Middle frontal gyrus (tissue), 1 donor: ENCODE data around the gene FGFRL1.
A peak's percentile ranks its signal among the peaks of the same experiment; 100 is the strongest.

Experiments used
- DNase-seq: peaks from one replicate; pipeline ENCODE4 v3.0.0-alpha.2; 2015; ENCODE audit warnings: low spot score; ENCODE audit errors: extremely low spot score

FGFRL1 gene

DNA sequence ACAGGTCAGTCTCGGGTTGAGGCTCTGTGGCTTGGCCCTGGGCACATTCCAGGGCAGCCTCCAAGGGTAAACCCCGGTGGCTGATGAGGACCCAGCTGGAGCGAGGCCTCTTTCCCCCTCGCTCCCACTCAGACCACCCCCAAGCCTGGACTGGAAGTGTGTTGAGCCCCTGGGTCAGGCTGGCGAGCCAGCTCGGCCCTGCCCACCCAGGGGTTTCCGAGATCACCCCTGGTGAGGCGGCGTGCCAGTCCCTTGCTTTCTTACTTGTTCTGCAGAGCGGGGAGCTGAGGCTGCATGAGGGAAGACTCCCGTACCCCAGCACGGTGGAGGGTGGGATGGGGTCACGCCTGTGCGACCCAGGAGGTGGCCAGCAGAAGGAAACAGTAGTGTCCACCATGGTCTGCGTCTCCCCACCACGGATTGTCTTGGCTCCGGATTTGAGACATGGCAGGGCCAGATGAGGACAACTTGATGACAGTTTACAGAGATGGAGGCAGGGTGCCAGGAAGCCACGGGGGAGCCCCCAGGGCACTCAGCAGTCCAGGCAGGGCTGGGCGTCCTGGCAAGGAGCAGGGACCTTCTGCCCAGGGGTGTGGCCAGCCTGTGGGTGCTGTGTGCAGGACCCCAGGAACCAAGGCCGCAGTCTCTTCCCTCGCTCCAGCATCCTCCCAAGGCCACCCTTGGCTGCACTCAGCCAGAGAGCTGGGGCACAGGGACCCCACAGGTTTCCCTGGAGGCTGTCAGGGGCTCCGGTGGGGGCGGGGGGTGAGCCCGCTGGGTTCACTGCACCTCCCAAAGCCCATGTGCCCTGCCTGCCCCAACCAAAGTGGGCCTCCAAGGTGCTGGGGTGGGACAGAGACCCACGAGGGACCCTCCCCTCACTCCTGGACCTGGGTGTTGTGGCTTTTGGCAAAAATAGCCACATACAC is 6.6 kb upstream of the FGFRL1 start:
- no peak for DNase-seq

DNA sequence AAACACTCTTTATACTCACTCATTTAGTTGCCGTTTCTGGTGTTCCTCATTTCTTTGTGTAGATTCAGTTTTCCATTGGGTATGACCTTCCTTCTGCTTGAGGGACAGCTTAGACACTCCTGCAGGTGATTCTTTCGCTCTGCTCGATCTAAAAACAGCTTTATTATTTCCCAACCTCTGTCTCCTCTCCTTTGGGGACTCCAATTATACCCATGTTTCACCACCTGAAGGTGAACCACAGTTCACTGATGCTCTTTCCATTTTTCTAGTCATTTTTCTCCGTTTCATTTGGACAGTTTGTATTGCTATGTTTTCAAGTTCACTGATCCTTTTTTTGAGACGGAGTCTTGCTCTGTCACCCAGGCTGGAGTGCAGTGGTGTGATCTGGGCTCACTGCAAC is 4.6 kb upstream of the FGFRL1 start:
- no peak for DNase-seq

GRCh38 chr4:1008840-1009541 is 2.4 kb upstream of the FGFRL1 start:
- DNase-seq: no peak

GRCh38 chr4:1009542-1010394 is 1.7 kb upstream of the FGFRL1 start:
- DNase-seq: no peak

DNA sequence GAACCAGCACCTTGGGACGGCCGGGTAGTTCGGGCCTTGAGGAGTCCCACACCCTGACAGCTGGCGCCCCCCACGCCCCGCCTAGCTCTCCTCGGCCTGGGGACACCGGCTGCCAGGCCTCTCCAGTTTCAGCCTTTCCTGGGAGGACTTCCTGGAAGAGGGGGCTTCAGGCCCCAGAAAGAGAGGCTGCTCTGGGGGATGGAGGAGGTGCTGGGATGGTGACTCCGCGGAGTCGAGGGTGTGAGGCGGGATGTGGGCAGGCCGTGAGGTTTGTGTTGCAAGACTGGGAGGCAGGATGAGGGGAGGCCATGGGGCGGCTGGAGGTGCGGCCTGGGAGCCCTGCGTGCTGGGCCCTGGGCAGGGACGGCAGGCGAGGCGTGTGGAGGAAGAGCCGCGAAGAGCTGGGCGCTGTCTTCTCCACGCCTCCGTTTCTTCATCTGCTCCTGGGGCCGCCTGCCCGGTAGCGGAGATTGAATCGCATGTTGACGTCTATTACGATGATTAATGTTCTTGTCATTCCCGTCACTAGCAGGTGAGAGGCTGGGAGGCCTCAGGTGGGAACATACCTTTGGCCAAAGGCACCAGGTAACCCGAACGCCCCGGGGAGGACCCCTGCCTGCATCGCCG is 918 bp upstream of the FGFRL1 start:
- DNase-seq: no peak

DNA sequence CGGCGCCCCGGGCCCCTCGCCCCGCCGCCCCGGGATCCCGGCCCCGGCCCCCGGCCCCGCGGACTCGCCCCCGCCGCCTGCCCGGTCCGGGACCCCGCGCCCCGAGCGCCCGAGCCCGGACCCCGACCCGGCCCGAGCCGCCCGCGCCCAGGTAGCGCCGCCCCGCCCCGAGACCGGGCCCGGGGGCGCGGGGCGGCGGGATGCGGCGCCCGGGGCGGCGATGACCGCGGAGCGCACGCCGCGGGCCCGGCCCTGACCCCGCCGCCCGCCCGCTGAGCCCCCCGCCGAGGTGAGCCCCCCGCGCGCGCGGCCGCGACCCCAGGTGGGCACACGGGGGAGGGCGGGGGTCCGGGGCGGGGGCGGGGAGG is 224 bp downstream of the FGFRL1 start:
- DNase-seq: no peak

DNA sequence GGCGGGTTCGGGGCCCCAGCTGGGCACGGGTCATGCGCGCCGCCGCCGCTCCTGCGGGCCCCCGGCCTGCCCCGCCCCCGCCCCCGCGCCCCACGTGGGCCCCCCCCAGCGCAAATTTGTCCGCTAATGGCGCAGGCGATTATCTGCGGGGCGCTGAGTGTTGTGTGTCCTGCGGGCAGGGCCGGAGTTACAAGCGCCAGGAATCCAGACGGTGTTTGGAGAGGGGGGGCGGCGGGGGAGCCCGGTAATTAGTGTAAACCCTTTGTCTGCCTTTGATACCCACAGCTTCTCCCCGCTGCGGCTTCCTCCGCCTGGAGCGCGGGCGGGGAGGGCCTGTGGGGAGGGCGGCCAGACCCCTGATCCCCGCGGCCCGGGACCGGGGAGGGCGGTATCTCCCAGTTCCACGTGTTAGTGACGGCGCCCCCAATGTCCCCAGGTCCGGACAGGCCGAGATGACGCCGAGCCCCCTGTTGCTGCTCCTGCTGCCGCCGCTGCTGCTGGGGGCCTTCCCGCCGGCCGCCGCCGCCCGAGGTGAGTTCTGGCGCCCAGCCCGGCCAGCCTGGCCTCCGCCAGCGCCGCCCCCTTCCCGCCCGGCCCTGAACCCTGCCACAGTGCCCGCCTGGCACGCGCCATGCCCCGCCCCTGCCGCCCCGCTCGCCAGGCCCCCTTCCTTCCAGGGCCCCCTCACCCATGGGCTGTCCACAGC is 761 bp downstream of the FGFRL1 start:
- DNase-seq: no peak

DNA sequence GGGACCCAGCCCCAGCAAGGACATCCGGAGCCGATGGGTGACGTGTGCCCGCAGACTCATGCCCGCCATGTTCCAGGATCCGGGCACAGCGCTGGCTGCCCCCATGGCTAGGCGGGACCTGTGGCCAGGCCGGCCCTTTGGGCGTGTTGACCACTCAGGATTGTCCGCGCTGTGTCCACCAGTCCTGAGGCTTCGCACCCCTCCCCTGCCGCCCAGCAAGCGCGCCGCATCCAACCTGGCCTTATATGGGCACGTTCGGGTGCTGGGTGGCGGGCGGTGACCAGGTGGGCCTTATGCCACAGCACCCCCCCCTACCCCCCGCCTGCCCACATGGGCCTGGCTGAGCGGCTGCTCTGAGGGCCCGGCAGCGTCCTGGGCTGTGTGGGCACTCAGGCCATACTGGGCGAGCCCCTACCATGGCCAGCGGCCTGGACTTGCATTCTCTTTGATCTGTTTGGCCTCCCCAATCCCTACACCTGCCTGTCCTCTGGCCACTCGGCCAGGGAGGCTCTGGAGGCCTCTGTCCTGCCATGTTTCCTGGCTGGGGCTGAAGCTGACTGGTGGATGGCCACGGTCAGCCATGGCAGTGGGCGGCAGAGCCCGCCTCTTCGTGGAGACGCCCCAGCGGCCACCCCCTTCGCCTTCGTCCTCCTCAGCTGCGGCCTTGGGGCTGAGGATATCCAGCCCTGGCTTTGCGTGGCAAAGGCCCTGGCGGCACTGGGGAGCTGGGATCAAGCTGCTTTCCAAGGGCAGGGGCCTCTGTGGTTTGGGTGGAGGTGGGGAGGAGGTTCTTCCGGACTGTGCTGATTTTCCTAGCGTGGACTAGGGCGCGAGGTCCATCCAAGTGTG is 2.0 kb downstream of the FGFRL1 start:
- DNase-seq: no peak

DNA sequence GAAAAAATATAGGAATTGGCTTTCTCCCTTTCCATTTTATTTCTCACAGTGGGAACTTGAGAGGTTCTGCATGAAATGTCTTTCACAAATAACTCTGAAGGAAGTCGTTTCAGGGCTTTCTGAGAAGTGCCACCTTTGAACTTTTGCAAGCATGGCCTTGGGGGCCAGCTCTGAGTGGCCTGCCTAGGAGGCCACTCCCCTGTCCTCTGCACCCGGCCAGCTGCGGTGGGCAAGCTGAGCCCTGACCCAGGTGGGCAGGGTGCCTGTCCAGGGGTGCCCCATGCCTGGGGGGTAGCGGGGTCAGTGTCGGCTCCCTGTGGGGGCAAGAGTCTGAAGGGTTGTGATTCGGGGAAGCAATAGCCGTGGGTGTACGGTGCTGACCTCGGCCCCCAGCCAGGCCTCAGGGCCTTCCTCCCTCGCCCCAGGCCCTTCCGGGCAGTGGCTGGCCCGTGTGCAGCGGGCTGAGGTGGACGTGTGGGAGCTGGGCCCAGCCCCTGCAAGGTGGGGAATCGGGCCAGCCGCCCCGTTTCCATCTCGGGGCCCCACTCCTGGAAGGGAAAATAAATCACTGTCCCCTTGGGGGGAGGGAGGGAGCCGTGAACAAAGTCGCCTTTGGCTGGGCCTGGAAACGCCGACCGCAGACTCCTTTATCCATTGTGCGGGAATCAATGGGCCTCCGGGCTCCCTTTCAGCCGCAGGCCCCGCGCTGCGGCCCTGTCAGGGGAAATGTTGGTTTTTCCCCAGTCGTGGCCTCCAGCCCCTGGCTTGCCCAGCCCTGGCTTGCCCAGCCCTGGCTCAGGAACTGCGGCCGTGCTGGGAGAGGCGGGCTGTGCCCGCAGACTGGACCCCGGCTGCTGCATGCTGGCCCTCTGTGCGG is 3.1 kb downstream of the FGFRL1 start:
- peak; percentile 77 for DNase-seq

DNA sequence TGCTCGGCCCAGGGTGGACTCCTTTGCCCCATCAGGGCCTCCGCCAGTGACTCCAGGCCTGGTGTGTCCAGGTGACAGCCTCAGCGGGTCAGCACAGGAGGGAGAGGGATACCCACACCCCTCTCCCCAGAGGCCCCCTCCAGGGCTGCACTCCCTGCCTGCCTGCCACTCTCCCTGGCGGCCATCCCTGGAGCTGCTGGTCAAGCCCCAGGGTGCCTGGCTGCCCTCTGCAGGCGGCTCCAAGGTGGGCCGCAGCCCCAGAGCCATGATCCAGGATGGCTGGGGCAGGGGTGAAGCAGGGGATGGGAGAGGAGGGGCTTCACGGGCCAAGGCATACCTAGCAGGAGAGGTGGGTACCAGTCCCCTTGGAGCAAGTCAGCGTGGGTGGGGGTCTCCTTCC is 3.8 kb downstream of the FGFRL1 start:
- DNase-seq: no peak

DNA sequence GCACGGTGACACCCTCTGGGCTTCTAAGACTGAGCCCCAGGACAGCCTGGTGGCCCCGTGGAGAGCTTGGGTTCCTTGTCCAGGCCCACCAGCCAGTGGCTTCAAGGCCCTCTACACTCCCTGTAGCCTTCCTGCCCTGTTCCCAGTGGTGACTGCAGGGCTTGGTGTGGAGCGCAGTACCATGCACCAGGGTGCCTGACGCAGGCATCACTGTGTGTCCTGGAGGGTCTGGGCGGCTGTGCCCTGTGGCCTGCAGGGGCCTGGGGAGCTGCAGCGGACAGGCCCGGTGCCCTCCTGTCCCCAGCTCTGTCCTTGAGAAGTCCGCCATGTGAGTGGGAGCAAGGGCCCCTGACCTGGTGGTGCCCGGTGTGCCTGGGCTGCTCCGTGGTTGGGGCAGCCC is 4.3 kb downstream of the FGFRL1 start:
- no peak for DNase-seq

- no peak for DNase-seq
Measured at GRCh38 chr4:1017211-1017610, 5.8 kb downstream of the FGFRL1 start.

- DNase-seq: no peak
Measured at GRCh38 chr4:1017706-1018105, 6.3 kb downstream of the FGFRL1 start.

DNA sequence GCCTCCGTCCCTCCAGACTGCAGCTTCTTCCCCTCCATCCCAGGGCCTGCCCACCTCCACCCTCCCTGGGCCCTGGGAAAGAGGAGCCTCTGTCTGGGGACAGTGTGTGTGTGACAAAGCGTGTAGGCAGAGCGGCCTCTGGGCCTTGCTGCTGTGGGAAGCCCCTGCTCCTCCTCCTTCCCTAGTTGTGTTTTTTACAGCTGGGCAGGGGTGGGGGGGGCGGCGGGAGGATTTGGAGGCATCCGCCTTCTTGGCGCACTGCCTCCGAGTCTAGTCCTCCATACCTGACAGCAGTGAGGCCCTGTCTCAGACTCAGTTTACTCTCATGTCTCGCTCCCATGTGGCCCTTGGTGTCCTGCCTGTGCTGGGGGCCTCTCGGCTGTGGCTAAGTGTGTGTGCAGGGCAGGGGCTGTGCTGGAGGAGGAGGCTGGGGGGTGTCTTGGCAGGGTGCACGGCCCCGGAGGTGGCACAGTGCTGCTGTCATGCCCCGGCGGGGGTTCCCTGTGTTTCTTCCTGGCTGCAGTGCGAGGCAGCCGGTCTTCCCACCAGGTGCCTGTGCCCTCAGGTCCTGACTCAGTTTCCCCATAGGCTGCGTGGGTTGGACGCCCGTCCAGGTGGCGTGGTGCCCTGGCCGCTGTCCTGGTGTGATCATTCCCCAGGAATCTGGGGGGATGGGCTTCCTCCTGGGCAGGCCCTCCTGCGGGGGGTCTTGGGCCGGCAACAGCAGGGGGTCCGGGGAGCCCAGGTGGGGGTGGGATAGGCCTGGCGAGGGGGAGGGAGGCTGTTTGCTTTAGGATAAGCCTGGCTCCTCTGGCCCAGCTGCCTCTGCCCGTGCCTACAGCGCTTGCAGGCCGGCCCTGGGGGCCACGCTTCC is 7.0 kb downstream of the FGFRL1 start:
- no peak for DNase-seq

DNA sequence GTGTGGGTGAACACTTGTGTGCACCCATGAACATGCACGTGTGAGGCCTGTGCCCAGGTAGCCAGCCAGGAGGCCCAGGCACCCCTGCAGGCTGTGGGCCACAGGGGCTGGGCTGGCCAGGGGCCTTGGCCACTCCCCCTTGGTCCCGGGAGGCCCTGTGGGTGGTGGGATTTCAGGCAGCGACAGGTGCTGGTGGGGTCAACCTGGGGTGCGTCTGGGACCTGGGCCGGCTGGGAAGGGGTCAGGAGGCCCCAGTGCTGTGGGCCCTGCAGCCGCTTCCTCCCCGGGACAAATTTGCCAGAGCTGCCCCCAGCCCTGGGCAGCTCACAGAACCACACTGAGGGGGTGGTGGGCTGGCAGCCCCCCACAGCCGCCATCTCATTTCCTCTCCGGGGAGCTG is 7.9 kb downstream of the FGFRL1 start:
- DNase-seq: no peak

GRCh38 chr4:1019729-1020470 is 8.5 kb downstream of the FGFRL1 start:
- DNase-seq: no peak

DNA sequence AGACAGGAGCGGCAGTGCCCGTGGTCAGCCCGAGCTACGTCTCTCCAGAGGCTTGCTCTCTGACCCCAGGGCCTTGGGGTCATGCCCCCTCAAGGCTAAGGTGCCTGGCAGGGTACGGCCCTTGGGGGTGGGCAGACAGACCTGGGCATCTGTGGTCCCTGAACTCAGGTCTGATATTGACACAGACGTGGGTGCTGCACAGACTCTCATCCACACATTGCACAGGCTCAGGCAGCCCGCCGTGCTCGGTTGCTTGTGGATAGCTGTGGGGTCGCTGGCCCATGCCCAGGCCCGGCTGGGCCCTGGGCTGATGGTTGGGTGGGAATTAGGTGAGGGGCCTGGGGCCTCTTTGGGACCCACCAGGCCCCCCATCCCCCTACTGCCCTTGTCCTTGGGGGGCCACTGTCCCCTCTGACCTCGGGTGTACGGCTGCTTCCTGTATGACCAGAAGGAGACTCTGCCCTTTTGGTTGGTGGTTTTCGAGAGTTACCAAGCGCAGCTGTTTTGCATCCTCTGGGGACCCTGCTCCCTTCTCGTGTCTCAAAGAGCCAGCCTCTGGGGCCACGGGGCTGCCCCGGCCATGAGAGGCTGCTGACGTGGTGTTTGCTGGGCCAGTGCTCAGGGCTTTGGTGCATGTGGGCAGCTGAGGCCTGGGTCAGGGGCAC is 10.1 kb downstream of the FGFRL1 start:
- DNase-seq: no peak
